Stimulated activated CD8-positive, alpha-beta memory T cell treated with anti-CD3 and anti-CD28 coated beads, Interleukin-7, amount 100 ng/mL, for 24 hours (primary cell): ENCODE measurements around the gene OR1F1.
"Not testable (repeated sequence)": the region's sequence is repeated elsewhere in the genome, so short reads cannot be mapped to it uniquely, and the experiment has no call there.

ENCODE experiments used
- DNase-seq: peaks from one replicate; pipeline ENCODE4 v3.0.0-alpha.2; 2020; ENCODE audit warnings: low read depth

OR1F1 gene

DNA sequence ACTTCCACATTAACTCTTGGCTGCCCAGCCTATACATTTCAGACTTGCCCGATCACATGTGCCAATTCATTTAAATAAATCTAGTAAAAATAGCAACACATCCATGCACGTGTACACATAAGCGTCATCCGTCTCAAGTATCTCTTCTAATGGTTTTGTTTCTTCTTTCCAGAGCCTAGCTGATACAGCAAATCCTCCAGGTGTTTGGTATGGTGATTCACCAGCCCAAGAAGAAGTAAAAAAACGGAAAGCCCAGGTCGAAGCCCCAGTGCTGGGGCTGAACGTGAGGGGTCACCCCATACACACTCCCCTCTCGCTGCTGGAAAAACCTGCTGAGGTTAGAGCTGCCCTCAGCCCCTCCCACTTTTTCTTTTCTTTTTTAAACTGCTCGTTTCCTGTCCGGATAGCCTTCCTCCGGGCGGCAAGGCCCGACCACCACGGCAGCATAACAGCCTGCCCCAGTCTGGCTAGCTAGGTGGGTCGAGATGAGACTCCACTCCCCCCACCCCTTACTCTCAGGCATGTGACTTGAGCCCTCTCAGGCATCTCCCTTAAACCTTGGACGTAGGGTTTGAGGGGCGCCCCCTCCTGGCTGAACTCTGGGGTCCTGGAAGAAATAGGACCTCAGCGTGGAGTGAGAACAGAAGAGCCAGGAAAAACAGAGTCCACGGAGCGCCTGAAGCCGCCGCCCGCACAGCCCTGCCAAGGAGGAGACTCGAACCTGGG is 13.9 kb upstream of the OR1F1 start:
- DNase-seq, result no peak

DNA sequence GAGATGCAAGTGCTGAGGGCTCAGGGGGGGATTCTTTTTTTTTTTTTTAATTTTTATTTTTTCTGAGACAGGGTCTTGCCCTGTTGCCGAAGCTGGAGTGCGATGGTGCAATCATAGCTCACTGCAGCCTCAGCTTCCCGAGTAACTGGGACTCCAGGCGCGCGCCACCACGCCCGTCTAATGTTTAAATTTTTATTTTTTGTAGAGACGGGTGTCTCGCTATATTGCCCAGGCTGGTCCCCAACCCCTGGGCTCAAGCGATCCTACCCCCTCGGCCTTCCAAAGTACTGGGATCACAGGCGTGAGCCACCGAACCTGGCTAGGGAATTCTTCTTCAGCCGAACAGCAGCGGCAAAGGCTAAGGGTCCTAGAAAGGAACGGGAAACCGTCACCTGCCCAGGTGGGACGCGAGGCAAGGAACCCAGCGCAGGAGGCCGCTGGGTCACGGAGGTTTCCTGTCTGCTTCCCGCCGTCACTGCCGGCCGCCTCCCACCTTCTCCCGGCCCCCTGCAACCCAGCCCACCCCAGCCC is 13.3 kb upstream of the OR1F1 start:
- no peak for DNase-seq

DNA sequence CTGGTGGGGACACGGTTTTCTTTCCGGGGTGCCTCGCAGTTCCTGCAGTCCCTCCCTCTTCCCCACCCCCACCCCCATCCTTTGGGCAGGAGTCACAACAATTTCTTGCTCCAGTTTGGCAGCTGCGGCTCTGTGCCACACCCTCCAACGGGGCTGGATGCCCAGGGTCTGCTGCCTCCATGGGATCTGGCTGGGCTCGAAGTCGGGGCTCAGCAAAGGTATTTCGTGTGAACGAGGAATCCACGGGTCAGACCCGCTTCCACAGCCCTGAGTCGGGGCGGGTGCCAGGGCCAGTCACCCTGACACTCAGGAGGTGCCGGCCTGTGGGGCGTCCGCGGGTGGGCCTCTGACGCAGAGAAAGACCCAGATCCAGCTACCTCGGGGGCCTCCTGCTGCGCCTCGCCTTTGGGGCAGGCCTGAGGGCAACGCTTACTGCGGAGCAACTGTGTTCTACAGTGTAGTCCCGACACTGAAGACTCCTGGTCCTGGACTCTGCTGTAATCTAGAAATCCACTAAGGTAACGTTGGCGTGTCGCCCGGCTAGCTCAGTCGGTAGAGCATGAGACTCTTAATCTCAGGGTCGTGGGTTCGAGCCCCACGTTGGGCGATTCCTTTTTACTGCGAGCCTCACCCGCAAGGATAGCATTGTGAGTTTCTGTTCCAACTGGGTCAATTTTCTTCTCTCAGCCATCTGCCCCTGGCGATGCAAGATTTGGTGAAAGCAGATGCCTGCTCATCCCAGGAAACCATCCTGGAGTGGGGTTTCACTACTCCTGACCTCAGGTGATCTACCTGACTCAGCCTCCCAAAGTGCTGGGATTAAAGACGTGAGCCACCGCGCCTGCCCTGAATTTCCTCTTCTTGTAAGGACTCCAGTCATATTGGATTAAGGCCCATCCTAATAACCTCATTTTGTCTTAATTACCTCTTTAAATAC is 12.6 kb upstream of the OR1F1 start:
- DNase-seq, result no peak

DNA sequence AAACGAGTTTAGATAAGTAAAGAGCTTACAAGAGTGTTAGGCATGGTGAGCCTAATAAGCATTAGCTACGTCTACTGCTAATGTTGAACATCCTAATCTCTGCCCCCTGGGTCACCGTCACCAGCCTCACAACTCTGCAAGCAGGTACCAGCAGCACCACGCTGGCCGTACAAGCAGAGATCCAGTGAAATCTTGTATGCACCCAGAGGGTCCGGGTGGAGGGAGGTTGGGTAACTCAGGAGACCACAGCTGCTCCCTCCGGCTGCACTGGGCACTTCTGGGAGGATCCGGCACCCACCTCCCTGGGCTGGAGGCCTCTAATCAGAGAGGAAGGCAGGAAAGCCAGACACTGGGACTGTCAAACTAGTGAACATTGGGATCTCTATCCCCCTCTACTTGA is 8.4 kb upstream of the OR1F1 start:
- no peak for DNase-seq

DNA sequence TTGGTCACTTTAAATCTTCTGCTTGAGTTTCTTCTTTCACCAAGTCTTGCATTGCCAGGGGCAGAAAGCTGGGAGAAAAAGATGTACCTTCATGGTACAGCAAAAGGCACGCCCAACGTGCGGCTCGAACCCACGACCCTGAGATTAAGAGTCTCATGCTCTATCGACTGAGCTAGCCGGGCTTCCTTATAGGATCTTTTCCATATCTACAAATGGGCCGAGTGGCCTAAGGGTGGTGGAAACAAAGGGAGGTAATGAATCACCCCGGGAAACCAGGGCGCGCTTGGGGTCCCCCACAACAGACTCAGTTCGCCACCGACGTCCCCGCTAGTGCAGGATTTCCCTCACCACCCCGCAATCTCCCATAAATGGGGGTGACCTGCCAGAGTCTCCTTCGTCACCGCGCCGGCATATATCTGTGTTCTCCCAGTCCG is 7.5 kb upstream of the OR1F1 start:
- no peak for DNase-seq

DNA sequence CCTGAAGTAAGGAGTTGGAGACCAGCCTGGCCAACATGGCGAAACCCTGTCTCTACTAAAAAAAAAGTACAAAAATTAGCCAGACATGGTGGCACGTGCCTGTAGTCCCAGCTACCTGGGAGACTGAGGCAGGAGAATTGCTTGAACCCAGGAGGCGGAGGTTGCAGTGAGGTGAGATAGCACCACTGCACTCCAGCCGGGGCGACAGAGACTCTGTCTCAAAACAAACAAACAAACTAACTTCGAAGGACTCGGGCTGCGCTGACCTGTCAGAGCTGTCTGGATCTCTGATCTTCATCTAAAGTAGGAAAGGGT is 5.8 kb upstream of the OR1F1 start:
- DNase-seq, result not testable (repeated sequence)

DNA sequence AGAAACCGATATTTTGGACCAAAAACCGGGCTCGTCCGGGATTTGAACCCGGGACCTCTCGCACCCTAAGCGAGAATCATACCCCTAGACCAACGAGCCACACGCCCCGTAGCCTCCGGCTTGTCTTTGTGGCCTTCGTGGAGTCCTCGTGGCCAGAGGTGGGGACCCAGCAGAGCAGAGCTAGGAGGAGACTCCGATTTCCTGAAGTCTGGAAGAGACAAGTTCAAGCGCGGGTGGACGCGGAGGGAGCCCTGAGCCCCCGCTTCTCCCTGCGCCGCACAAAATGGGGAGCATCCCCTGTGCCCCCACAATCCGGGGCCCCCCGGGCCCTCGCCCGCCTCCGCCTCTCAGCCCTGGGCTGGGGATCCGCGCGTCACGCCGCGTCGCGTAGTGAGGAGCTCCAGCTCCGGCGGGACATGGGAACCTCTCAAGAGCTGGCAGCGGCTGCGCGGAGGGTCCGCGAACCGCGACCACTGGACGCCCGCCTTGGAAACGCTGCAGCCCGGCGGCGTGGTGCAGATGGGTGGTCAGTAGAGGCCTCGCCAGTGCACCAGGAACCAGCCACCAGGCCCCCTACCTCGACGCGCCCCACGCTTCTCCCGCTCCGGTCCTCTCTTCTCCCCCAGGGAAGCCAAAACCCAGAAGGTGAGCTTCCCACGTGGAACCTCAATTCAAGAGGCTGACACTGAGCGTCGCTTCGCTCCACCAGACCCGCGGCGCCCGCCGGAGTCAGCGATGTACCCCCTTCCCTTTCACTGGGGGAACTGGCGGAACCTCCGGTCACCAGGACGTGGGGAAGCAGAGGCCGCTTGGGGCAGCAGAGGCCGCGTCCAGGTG is 5.2 kb upstream of the OR1F1 start:
- no peak for DNase-seq

DNA sequence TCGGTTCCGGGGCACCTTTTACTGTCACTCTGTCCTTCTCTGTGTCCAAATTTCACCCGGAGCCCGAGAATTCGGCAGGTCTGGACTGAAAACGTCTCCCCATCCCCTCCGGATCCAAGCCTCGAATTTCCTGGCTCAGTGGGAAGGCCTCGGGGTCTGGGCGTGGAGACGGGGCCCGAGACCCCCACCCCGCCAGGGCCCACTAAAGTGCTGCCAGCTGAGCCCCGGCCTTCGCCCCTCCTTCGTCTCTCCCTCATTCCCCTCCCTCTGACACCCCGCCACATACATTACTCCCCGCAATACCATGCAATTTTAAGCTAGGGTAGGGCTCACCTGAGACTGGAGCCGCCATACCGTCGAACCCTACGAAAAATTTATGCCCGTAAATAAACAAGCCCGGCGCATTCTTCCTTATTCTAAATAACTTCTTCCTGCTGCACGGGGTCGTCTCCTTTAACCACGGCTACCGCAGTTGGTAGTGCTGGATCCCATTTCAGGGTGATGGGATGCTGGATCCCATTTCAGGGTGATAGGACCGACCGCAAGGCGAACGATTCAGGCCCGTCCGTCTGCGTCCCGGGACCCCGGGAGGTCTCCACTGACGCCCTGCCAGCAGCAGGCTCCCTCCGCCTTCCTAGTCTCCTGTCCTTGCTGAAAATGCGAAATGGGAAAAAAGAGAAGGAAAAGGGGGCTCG is 4.4 kb upstream of the OR1F1 start:
- no peak for DNase-seq

DNA sequence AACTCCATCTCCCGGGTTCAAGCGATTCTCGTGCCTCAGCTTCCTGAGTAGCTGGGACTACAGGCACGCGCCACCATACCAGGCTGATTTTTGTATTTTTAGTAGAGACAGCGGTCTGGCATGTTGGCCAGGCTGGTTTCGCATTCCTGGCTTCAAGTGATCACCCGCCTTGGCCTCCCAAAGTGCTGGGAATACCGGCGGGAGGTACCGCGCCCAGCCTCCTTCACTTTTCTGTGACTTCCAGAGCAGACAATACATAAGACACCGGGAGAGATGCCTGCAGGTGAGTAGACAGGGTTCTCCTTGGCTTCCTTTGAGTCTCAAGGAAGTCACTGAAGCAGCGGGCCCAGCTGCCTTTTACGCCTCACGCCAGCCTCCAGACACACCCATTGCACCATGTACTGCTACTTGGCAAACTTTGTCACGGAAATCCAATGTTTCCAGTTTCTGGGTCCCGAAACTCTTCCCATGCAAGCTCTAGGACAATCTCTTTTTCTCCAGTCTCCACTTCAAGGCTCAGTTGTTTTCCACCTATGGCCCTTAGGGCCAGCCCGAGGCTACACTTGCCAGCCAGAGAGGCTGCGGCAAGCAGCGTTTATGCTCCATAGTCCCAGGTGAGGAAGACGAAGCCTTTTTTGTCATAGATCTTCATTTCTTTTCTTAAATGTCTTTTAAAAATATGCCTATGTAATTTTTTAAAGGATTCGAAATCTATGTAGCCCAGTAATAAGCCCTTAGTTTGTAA is 886 bp upstream of the OR1F1 start:
- no peak for DNase-seq

DNA sequence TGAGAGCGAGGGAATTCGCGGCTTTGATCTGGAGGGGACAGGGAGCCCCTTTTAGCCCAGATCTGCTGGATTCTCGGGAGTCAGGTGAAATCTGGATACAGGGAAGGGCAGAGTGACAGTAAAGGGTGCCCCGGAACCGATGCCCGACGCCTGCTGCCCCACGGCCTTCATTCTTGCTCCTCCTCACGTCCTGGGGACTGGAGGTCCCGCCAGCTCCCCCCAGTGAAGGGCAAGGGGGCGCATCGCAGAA is 596 bp downstream of the OR1F1 start:
- DNase-seq, result no peak

DNA sequence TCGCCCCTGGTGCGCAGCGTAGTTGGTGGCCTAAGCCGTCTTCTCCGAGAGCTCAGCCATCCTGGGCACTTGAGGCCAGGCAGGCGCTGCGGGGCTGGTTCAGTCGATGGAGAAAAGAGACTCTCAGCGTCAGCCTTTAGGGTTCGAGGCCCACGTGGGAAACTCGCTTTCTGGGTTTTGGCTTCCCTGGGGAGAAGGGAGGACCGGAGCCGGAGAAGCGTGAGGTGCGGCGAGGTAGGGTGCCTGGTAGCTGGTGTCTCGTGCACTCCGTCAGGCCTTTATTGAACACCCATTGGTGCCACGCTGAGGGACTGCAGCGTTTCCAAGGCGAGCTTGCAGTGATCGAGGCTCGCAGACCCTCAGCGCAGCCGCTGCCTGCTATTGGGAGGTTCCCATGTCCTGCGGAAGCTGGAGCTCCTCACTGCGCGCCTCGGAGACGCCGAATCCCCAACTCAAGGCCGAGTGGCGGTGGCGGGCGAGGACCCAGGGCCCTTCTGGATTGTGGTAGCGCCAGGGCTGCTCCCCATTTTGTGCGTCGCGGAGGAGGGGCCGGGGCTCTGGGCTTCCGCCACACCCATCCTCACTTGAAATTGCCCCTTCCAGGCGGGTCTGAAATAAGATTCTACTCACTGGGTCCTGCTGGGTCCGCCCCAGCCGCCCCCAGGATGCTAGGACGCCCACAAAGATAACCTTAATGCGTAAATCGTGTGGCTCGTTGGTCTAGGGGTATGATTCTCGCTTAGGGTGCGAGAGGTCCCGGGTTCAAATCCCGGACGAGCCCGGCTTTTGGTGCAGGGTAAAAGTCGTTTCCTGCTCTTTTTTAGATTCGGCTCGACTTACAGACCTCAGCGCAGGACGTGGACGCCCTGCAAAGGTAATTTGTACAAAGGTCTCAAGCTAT is 1.2 kb downstream of the OR1F1 start:
- DNase-seq, result no peak

DNA sequence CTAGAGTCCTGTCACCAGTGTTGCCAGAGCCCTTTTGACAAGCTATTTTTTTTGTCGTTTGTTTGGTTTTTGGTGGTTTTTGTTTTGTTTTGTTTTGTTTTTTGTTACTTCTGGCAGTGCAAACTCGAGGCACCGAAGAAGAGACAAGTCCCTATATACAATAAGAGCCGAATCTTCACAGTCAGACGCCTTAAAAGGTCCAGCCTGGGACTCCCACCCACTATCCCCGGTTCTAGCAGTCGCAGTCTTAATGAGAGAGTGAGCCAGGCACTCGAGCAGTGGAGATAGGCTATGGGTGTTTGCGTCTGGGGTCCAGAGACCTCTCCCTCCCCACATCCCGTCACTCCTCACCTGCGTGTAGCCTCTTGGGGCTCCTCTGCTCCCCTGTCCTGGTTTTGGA is 1.9 kb downstream of the OR1F1 start:
- no peak for DNase-seq

DNA sequence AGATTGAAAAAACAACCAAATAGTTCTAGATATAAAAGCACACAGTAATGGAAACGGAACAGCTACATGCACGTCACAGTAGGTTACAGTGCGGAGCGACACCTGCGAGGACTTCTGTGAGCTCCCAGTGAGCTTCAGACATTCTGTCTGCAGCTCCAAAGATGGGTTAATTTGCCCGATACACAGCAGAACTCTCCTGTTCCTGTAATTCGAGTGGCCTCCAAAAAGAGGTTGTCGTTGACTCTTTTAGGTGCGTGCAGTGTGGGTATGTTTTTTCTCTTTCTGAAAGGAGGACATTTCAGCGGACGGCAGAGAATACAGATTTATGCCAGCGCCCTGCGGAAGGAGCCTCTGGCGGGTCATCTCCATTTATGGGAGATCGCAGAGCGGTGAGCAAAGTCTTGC is 2.9 kb downstream of the OR1F1 start:
- no peak for DNase-seq

DNA sequence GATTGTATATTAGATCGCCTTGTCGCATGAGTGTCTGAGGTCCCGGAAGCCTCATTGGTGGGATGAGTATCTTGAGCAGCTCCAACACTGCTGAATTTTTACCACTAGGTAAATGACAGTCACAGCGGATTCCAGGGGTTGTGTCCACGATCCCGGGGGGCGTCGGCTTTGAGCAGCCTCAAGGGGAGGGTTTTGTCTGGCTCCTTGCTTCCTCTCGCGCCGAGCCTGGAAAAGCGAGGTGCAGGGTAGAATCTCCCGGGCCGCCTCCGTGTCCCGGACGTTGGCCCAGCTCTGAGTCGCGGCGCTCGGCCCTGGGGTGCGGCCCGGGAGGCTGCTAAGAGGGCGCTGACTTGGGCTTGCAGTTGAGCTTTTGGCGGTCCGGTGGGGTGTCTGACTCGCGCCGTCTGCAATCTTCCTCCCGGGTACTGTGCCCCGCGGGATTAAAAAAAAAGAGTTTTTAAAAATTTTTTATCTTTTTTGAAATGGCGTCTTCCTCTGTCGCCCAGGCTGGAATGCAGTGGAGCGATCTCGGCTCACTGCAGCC is 4.5 kb downstream of the OR1F1 start:
- no peak for DNase-seq

DNA sequence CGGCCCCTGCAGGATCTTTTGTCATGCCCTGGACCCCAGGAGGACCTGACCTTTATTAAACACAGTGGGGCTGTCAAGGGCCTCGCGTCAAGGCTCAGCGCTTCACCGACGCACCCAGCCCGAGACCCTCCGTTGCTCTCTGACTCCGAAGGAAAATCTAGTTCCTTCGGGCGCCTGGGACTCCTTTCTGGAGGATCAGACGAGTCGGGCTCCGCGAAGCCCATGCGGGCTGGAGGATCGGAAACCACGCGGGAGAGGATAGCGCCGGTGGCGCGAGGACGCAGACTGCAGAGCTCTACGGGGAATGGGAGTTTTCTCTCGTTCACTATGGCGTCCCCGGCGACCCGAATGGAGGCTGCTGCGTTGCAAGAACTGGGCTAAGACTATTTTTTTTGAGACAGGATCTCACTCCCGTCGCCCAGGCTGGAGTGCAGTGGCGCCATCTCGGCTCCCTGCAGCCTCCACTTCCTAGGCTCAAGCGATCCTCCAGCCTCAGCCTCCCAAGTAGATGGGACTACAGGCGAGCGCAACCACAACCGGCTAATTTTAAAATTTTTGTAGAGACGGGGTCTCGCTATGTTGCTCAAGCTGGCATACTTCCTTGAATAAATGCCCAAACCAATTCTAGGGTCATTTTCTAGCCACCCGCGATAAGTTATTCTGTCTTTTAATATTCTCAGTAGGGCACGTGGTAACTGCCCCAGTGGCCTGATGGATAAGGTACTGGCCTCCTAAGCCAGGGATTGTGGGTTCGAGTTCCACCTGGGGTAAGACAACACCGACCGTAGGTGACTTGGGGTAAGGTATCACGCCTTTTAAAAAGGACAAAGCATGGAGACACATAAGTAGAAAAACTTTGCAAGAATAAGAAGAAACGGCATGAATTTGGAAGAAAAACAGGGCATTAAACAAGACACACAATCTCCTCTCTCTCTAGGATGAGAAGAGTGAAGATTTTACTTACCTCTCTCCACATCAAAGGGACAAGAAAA is 5.5 kb downstream of the OR1F1 start:
- DNase-seq, result no peak

DNA sequence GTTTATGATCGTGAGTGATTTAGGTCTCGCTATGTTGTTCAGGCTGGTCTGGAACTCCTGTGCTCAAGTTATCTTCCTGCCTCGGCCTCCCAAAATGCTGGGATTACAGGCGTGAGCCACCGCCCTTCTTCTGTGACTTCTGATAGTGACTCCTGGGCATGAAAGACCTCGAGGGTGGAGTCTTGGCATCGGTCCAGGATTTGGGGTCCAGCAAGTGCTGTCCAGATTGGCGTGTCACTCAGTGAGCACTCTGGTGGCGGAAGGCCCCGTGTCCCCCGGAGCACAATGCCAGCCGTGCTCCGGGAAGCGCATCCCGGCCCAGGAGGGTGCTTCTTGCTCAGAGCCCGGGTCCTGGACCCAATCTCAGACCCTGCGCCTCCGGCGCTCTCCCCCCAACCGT is 6.8 kb downstream of the OR1F1 start:
- no peak for DNase-seq

DNA sequence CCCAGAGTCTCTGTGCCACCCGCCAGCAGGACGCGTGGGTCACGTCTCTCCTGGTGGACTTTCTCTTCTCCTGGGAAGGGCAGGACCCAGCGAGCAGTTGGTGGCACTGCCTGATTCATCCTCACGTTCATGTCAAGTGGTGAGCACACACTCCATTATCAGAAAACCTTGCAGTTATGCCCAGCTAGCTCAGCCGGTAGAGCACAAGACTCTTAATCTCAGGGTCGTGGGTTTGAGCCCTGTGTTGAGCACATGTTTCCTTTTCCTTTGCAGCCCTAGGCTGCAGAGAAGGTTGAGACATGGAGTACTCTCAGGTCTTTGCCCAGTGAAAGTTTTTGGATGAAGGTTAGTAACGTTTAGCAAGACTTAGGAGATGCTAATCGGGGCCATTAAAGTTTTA is 8.0 kb downstream of the OR1F1 start:
- no peak for DNase-seq

DNA sequence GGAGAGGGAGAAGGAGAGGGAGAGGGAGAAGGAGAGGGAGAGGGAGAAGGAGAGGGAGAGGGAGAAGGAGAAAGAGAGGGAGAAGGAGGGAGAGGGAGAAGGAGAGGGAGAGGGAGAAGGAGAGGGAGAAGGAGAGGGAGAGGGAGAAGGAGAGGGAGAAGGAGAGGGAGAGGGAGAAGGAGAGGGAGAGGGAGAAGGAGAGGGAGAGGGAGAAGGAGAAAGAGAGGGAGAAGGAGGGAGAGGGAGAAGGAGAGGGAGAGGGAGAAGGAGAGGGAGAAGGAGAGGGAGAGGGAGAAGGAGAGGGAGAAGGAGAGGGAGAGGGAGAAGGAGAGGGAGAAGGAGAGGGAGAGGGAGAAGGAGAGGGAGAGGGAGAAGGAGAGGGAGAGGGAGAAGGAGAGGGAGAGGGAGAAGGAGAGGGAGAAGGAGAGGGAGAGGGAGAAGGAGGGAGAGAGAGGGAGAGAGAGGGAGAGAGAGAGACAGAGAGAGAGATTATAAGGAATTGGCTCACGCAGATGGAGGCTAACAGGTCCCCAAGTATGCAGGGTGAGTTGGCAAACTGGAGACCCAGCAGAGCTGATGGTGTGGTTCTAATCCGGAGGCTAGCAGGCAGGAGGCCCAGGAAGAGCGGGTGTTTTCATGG is 9.8 kb downstream of the OR1F1 start:
- DNase-seq, result not testable (repeated sequence)
